ACC112 (cell line): ENCODE results near the gene EIF4E2.
"Not testable (repeated sequence)": the region's sequence is repeated elsewhere in the genome, so short reads cannot be mapped to it uniquely, and the experiment has no call there.

Source experiments
- H2AFZ ChIP-seq: fragments of 200-600 bp; sonication (generic); one replicate; pipeline ENCODE4 v1.6.0; 2017; ENCODE audit warnings: antibody characterized with exemption, low read length; ENCODE audit not compliant: unreplicated experiment
- H3K27ac ChIP-seq: fragments of 200-600 bp; sonication (generic); 2 replicates; pipeline ENCODE4 v1.5.1; 2014; ENCODE audit warnings: low read depth, mild to moderate bottlenecking, antibody characterized with exemption, low read length, moderate library complexity
- H3K27me3 ChIP-seq: fragments of 200-600 bp; sonication (generic); 2 replicates; pipeline ENCODE4 v1.6.1; 2014; ENCODE audit warnings: mild to moderate bottlenecking, antibody characterized with exemption, low read length, moderate library complexity, mixed read lengths; ENCODE audit not compliant: insufficient read depth
- H3K36me3 ChIP-seq: fragments of 200-600 bp; sonication (generic); 2 replicates; pipeline ENCODE4 v1.6.1; 2016; ENCODE audit warnings: mild to moderate bottlenecking, antibody characterized with exemption, low read length, moderate library complexity, mixed read lengths; ENCODE audit not compliant: insufficient read depth
- H3K4me1 ChIP-seq: fragments of 200-600 bp; sonication (generic); one replicate; pipeline ENCODE4 v1.6.1; 2016; ENCODE audit warnings: low read length, mixed read lengths; ENCODE audit not compliant: insufficient read depth, unreplicated experiment, control insufficient read depth
- H3K4me3 ChIP-seq: fragments of 200-600 bp; sonication (generic); 2 replicates; pipeline ENCODE4 v1.5.1; 2014; ENCODE audit warnings: mild to moderate bottlenecking, low read depth, low read length
- H3K79me2 ChIP-seq: fragments of 200-600 bp; sonication (generic); one replicate; pipeline ENCODE4 v1.6.0; 2016; ENCODE audit warnings: low read length; ENCODE audit not compliant: control insufficient read depth, unreplicated experiment, insufficient read depth

Gene EIF4E2

GRCh38 chr2:232529806-232530547 lies 20.5 kb upstream of the EIF4E2 start:
- no peaks in the 10 kb centered on the region for H3K27me3 ChIP-seq
- no peak overlapping the region for H3K27ac ChIP-seq
- no peaks in the 10 kb centered on the region for H3K79me2 ChIP-seq
- no peak overlapping the region for H2AFZ ChIP-seq
- no peaks in the 10 kb centered on the region for H3K36me3 ChIP-seq
- H3K4me1 ChIP-seq, result no peaks in the 10 kb centered on the region
- no peak overlapping the region for H3K4me3 ChIP-seq

GRCh38 chr2:232530626-232531260 lies 19.7 kb upstream of the EIF4E2 start:
- Histone ChIP-seq H3K79me2 (no peaks in the 10 kb centered on the region), H3K27ac (no peak overlapping the region), H3K27me3 (no peaks in the 10 kb centered on the region), H2AFZ (no peak overlapping the region), H3K4me1 (no peaks in the 10 kb centered on the region), H3K36me3 (no peaks in the 10 kb centered on the region), H3K4me3 (no peak overlapping the region)

GRCh38 chr2:232532419-232532818 lies 18.1 kb upstream of the EIF4E2 start:
- H3K79me2 ChIP-seq, result no peaks in the 10 kb centered on the region
- H3K27ac ChIP-seq, result no peak overlapping the region
- H3K36me3 ChIP-seq, result no peaks in the 10 kb centered on the region
- no peak overlapping the region for H2AFZ ChIP-seq
- no peak overlapping the region for H3K4me3 ChIP-seq
- H3K27me3 ChIP-seq, result no peaks in the 10 kb centered on the region
- no peaks in the 10 kb centered on the region for H3K4me1 ChIP-seq

- H3K4me3 ChIP-seq, H3K4me1 ChIP-seq, H3K36me3 ChIP-seq, H3K27ac ChIP-seq, H2AFZ ChIP-seq, H3K27me3 ChIP-seq, H3K79me2 ChIP-seq: not testable (repeated sequence)
Observed at GRCh38 chr2:232532821-232533220, 17.7 kb upstream of the EIF4E2 start.

GRCh38 chr2:232533944-232534710 lies 16.4 kb upstream of the EIF4E2 start:
- Histone ChIP-seq H3K27me3 (peaks cover 2% of the 10 kb centered on the region), H3K27ac (no peak overlapping the region), H3K4me1 (no peaks in the 10 kb centered on the region), H3K36me3 (no peaks in the 10 kb centered on the region), H2AFZ (no peak overlapping the region), H3K4me3 (no peak overlapping the region), H3K79me2 (no peaks in the 10 kb centered on the region)

- Histone ChIP-seq H3K4me3 (no peak overlapping the region), H3K36me3 (no peaks in the 10 kb centered on the region), H2AFZ (no peak overlapping the region), H3K79me2 (no peaks in the 10 kb centered on the region), H3K27ac (no peak overlapping the region), H3K27me3 (peaks cover 7% of the 10 kb centered on the region), H3K4me1 (no peaks in the 10 kb centered on the region)
Observed at GRCh38 chr2:232534940-232535651, 15.4 kb upstream of the EIF4E2 start.

- H3K4me1 ChIP-seq, result no peaks in the 10 kb centered on the region
- H3K27me3 ChIP-seq, result peaks cover 7% of the 10 kb centered on the region
- H3K4me3 ChIP-seq, result no peak overlapping the region
- H2AFZ ChIP-seq, result no peak overlapping the region
- no peaks in the 10 kb centered on the region for H3K36me3 ChIP-seq
- H3K79me2 ChIP-seq, result no peaks in the 10 kb centered on the region
- H3K27ac ChIP-seq, result no peak overlapping the region
Observed at GRCh38 chr2:232535761-232536530, 14.5 kb upstream of the EIF4E2 start.

GRCh38 chr2:232537079-232537478 lies 13.4 kb upstream of the EIF4E2 start:
- Histone ChIP-seq H3K79me2 (no peaks in the 10 kb centered on the region), H3K4me1 (no peaks in the 10 kb centered on the region), H3K27me3 (peaks cover 7% of the 10 kb centered on the region)

GRCh38 chr2:232537499-232537898 lies 13.0 kb upstream of the EIF4E2 start:
- Histone ChIP-seq H2AFZ (no peak overlapping the region), H3K27me3 (peaks cover 7% of the 10 kb centered on the region), H3K4me1 (no peaks in the 10 kb centered on the region), H3K36me3 (no peaks in the 10 kb centered on the region), H3K4me3 (no peak overlapping the region), H3K27ac (no peak overlapping the region), H3K79me2 (no peaks in the 10 kb centered on the region)

More at GRCh38 chr2:232537079-232537478, 13.4 kb upstream of the EIF4E2 start:
- H2AFZ ChIP-seq, result no peak overlapping the region
- H3K4me3 ChIP-seq, result no peak overlapping the region
- no peaks in the 10 kb centered on the region for H3K36me3 ChIP-seq
- H3K27ac ChIP-seq, result no peak overlapping the region

- no peak overlapping the region for H3K4me3 ChIP-seq
- H3K79me2 ChIP-seq, result no peaks in the 10 kb centered on the region
- no peaks in the 10 kb centered on the region for H3K4me1 ChIP-seq
- H3K36me3 ChIP-seq, result no peaks in the 10 kb centered on the region
- H2AFZ ChIP-seq, result no peak overlapping the region
- H3K27me3 ChIP-seq, result peaks cover 7% of the 10 kb centered on the region
- no peak overlapping the region for H3K27ac ChIP-seq
Observed at GRCh38 chr2:232538671-232539070, 11.8 kb upstream of the EIF4E2 start.
